ENCODE measurements around the gene CASP10. TPM values are rescaled to one million over a fixed set of nuclear protein-coding genes. Genes with fewer than 3 reads are reported as not detected.

Gene CASP10
- total RNA-seq, 4 donors from 2014 or later: 2.2 to 7.3 (median 4.3) TPM

DNA sequence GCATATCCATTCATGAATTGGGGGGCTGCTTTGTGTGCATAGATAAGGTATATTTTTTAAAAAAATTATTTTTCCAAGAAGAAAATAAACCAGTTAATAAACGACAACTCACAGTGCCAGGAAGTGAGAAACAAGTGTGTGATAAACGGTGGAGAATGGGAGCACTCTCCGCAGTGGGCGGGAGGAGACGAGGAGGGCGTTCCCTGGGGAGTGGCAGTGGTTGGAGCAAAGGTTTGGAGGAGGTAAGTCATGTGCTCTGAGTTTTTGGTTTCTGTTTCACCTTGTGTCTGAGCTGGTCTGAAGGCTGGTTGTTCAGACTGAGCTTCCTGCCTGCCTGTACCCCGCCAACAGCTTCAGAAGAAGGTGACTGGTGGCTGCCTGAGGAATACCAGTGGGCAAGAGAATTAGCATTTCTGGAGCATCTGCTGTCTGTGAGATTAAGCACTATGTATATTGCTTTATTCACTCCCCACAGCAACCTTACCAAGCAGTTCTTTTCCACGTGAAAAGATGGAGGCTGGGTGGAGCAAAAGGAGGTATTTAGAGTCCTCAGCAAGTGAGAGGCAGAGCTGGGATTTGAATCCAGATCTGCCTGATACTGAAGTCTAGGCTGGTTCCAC is 50.4 kb downstream of the CASP10 start:
- Histone ChIP-seq H3K9me3 (no peaks in the 10 kb centered on the region), H3K36me3 (no peaks in the 10 kb centered on the region), H3K27ac (replicated peaks in 1 of 4) (peak overlapping the region; percentile 10 to 39 (median 18)), H3K4me3 (peak overlapping the region; percentile 15 to 38 (median 25)), H3K27me3 (no peaks in the 10 kb centered on the region), H3K4me1 (peaks cover 14 to 29% (median 22%) of the 10 kb centered on the region in 4 donors)
- no peak for TF ChIP-seq EP300 (IDR thresholded peaks at IDR 0.05)
- TF ChIP-seq POLR2AphosphoS5 (IDR thresholded peaks at IDR 0.05): peak in 1 of 2 donors; percentile 30
- peak; percentile 89 for DNase-seq (ENCODE audit: extremely low spot score)
- WGBS: 48% methylated on average over 8 of the region's 8 CpGs
- intact Hi-C loops (cut with DNase I): no loop called here

DNA sequence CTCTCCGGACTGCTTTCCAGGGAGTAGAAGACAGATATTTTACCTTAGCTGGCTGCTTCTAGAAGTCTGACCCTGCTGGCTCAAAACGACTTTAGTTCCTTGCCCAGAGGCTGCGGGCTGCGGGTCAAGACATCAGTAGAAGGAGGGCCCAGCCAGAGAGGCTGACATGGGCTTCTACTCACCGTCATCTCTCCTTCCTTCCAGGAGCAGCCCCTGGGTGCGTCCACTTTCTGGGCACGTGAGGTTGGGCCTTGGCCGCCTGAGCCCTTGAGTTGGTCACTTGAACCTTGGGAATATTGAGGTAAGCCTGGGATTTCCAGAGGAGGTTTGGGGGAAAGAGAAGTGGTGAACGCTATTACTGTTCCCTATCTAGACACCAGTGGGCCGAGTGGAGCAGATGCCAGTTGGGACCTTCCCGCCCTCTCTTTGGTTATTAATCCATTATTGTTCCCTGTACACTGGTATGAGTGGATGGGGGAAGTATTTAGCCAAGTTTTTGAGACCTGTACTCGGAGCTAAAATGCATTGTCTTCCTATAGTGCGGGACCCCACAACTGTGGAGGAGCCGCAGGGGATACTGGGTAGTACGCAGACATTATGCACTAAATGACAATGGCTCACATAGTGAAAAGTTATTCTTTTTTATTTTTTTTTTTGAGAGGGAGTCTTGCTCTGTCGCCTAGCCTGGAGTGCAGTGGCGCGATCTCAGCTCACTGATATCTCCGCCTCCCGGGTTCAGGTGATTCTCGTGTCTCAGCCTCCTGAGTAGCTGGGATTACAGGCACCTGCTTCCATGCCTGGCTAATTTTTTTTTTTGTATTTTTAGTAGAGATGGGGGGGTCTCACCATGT is 51.1 kb downstream of the CASP10 start:
- intact Hi-C loops (cut with DNase I): no loop called here

DNA sequence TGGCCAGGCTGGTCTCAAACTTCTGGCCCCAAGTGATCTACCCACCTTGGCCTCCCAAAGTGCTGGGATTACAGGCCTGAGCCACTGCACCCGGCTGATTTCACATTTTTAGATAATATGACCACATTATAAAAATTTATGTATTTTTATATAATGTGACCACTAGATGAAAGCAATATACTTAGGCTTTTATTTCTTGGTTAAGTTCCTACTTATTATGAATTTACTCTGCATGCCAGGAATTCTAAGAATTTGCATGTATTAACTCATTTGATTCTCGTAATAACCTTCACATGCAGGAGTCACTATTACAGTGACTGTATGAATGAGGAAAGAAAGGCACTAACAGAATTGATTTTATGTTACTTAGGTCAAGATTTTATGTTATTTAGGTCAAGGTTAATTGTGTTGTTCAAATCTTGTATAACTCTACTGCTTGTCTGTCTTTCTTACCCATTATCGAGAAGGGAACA is 51.8 kb downstream of the CASP10 start:
- Histone ChIP-seq H3K27me3 (no peaks in the 10 kb centered on the region), H3K27ac (replicated peaks in 1 of 4) (no peak overlapping the region), H3K4me1 (peaks cover 14 to 32% (median 22%) of the 10 kb centered on the region in 4 donors), H3K36me3 (no peaks in the 10 kb centered on the region), H3K4me3 (no peak overlapping the region), H3K9me3 (no peaks in the 10 kb centered on the region)
- no peak for DNase-seq (ENCODE audit: extremely low spot score)
- intact Hi-C loops (cut with DNase I): loop anchor here (5.0 kb wide), 1 partner anchor 128 kb away; no protein-coding TSS in a partner anchor
- 86% methylated on average over 3 of the region's 3 CpGs for WGBS
- TF ChIP-seq, protein P1, sequence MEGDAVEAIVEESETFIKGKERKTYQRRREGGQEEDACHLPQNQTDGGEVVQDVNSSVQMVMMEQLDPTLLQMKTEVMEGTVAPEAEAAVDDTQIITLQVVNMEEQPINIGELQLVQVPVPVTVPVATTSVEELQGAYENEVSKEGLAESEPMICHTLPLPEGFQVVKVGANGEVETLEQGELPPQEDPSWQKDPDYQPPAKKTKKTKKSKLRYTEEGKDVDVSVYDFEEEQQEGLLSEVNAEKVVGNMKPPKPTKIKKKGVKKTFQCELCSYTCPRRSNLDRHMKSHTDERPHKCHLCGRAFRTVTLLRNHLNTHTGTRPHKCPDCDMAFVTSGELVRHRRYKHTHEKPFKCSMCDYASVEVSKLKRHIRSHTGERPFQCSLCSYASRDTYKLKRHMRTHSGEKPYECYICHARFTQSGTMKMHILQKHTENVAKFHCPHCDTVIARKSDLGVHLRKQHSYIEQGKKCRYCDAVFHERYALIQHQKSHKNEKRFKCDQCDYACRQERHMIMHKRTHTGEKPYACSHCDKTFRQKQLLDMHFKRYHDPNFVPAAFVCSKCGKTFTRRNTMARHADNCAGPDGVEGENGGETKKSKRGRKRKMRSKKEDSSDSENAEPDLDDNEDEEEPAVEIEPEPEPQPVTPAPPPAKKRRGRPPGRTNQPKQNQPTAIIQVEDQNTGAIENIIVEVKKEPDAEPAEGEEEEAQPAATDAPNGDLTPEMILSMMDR (IDR thresholded peaks at IDR 0.05): no peak
- TF ChIP-seq EP300 (IDR thresholded peaks at IDR 0.05): no peak
- no peak for TF ChIP-seq POLR2A (IDR thresholded peaks at IDR 0.05; ENCODE audit: low read depth)
- TF ChIP-seq POLR2AphosphoS5 (IDR thresholded peaks at IDR 0.05): no peak

More for the DNA sequence above, 51.1 kb downstream of the CASP10 start:
- 85% methylated on average over 13 of the region's 21 CpGs for WGBS
- Histone ChIP-seq H3K4me1 (peaks cover 14 to 29% (median 22%) of the 10 kb centered on the region in 4 donors), H3K9me3 (no peaks in the 10 kb centered on the region), H3K4me3 (peak overlapping the region; percentile 15 to 38 (median 25)), H3K27ac (replicated peaks in 1 of 4) (peak overlapping the region; percentile 10 to 39 (median 18)), H3K36me3 (no peaks in the 10 kb centered on the region), H3K27me3 (no peaks in the 10 kb centered on the region)
- DNase-seq (ENCODE audit: extremely low spot score): peak; percentile 62
- TF ChIP-seq, protein P1 (IDR thresholded peaks at IDR 0.05): no peak
- TF ChIP-seq POLR2A (IDR thresholded peaks at IDR 0.05; ENCODE audit: low read depth) (no peak), EP300 (IDR thresholded peaks at IDR 0.05) (no peak), POLR2AphosphoS5 (IDR thresholded peaks at IDR 0.05) (no peak)

DNA sequence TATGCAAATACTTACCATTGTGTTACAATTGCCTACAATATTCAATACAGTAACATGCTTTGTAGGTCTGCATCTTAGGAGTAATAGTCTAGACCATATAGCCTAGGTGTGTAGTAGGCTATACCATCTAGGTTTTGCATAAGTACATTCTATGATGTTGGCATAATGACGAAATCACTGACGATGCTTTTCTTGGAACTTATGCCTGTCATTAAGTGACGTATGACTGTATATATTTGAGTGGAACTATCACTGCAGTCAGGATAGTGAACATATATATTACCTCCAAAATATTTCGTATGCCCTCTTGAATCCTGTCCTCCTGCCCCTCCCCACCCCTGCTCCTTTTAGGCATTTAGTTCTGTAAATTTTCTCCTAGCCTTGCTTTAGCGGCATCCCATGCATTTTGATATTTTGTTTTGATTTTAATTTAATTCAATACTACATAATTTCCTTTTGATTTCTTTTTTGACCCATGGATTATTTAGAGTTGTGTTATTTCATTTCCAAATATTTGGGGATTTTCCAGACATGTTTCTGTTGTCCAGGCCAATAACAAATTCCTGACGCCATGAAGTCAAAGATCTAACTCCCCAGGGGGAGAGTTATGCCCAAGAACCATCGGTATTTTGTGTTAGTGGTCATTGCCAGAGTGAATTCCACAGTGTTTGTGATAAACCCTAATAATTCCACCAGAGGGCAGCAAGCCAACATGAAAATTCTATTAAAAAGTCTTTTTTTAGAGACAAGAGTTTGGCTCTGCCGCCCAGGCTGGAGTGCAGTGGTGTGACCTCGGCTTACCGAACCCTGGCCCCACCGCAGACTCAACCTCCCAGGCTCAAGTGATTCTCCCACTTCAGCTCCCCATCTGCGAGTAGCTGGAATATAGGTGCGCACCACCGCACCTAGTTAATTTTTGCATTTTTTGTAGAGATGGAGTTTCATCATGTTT is 53.2 kb downstream of the CASP10 start:
- no peak for TF ChIP-seq EP300 (IDR thresholded peaks at IDR 0.05)
- TF ChIP-seq, protein P1 (IDR thresholded peaks at IDR 0.05): peak; percentile 64 to 70 (median 65)
- TF ChIP-seq POLR2AphosphoS5 (IDR thresholded peaks at IDR 0.05): no peak
- peak overlapping the region in 2 of 4 donors; percentile 8 to 11 for H3K4me3 ChIP-seq
- intact Hi-C loops (cut with DNase I): loop anchor here (5.0 kb wide), 1 partner anchor 126 kb away; no protein-coding TSS in a partner anchor
- 37% methylated on average over 14 of the region's 14 CpGs for WGBS
- peak overlapping the region in 1 of 4 donors; percentile 4 for H3K27ac ChIP-seq (replicated peaks in 1 of 4)
- H3K36me3 ChIP-seq: no peaks in the 10 kb centered on the region
- H3K9me3 ChIP-seq: no peaks in the 10 kb centered on the region
- no peaks in the 10 kb centered on the region for H3K27me3 ChIP-seq
- H3K4me1 ChIP-seq: peaks cover 14 to 32% (median 26%) of the 10 kb centered on the region in 4 donors
- DNase-seq (ENCODE audit: extremely low spot score): peak; percentile 91

Measured in esophagus muscularis mucosa (tissue), 4 donors.